Left lung (tissue), 10 donors: ENCODE results near the gene VTI1B. TPM values are rescaled to one million over a fixed set of nuclear protein-coding genes. Genes with fewer than 3 reads are reported as not detected.
"Not testable (repeated sequence)": the region's sequence is repeated elsewhere in the genome, so short reads cannot be mapped to it uniquely, and the experiment has no call there.

Experiments
- ATAC-seq: fragments of 200-7000 bp; cut with Tn5 transposase; one replicate; pipeline ENCODE4 v1.9.1; 2020; ENCODE audit warnings: moderate library complexity
- DNase-seq, 4 donors: peaks; one replicate each; pipeline ENCODE4 v3.0.0-alpha.2; 2013 to 2020
- H3K27ac ChIP-seq, 2 donors: fragments of 200-600 bp; sonication (generic) in 1 of 2; one replicate each; pipeline versions ENCODE4 v1.5.0 to v1.8.0; 2020 to 2021
- H3K27me3 ChIP-seq, 2 donors: fragments of 200-600 bp; sonication (generic) in 1 of 2; one replicate each; pipeline versions ENCODE4 v1.5.0 to v1.8.0; 2020 to 2021
- H3K36me3 ChIP-seq, 2 donors: fragments of 200-600 bp; sonication (generic) in 1 of 2; one replicate each; pipeline versions ENCODE4 v1.5.0 to v1.8.0; 2020 to 2021
- H3K4me1 ChIP-seq, 2 donors: fragments of 200-600 bp; one replicate each; pipeline ENCODE4 v1.8.0; 2021
- H3K4me3 ChIP-seq, 2 donors: fragments of 200-600 bp; sonication (generic) in 1 of 2; one replicate each; pipeline versions ENCODE4 v1.5.0 to v1.8.0; 2020 to 2021; ENCODE audit warnings: mild to moderate bottlenecking in 1 of 2
- H3K9me3 ChIP-seq, 2 donors: fragments of 200-600 bp; sonication (generic) in 1 of 2; one replicate each; pipeline versions ENCODE4 v1.5.0 to v1.8.0; 2020 to 2021
- CTCF ChIP-seq, 2 donors: fragments of 200-600 bp; sonication (generic) in 1 of 2; IDR thresholded peaks; one replicate each; pipeline versions ENCODE4 v1.5.0 to v1.8.0; 2021; ENCODE audit warnings: antibody characterized with exemption in 2 of 2
- intact Hi-C, 2 donors: fragments of 100-400 bp; cut with DNase I; formaldehyde crosslinking; loops; one replicate each; pipeline versions ENCODE4 v1.11.2 to v1.14.2; 2022
- polyA plus RNA-seq, 6 donors: library from polyadenylated mRNA; unstranded; fragments of 120-200 nt; gene quantifications; one replicate each; pipeline ENCODE4 v1.2.1, GENCODE V29; 2013; ENCODE audit not compliant: insufficient read length in 6 of 6
- total RNA-seq, 2 donors: library from RNA; stranded (reverse); fragmentation: NEBNext Ultra II Directional; extraction: Animal tissue kit (Norgen Biotek cat#: 25700); gene quantifications; one replicate each; pipeline ENCODE4 v1.2.1, GENCODE V29; 2021
- donor health status: DM: no; HTN: yes; CAD: no.
- donor health status: DM: no; HTN: no; CAD: no.

VTI1B gene
- total and polyA plus RNA-seq, 8 donors: 79.1 to 123 (median 86.8) TPM

- Histone ChIP-seq H3K27ac (no peak overlapping the region), H3K36me3 (no peaks in the 10 kb centered on the region), H3K27me3 (no peaks in the 10 kb centered on the region), H3K4me1 (no peaks in the 10 kb centered on the region), H3K4me3 (no peak overlapping the region), H3K9me3 (no peaks in the 10 kb centered on the region)
- intact Hi-C loops: no loop called here
- ATAC-seq (no peak), DNase-seq (no peak)
- no peak for TF ChIP-seq CTCF (IDR thresholded peaks at IDR 0.05)
Observed at GRCh38 chr14:67636361-67636919, 38.0 kb downstream of the VTI1B start.

- no peak overlapping the region for H3K4me3 ChIP-seq
- no peak for TF ChIP-seq CTCF (IDR thresholded peaks at IDR 0.05)
- intact Hi-C loops: no loop called here
- H3K27me3 ChIP-seq: no peaks in the 10 kb centered on the region
- H3K4me1 ChIP-seq: no peaks in the 10 kb centered on the region
- no peak for DNase-seq
- no peak overlapping the region for H3K27ac ChIP-seq
- H3K9me3 ChIP-seq: no peaks in the 10 kb centered on the region
- no peaks in the 10 kb centered on the region for H3K36me3 ChIP-seq
- no peak for ATAC-seq
Observed at GRCh38 chr14:67633451-67634147, 40.8 kb downstream of the VTI1B start.

GRCh38 chr14:67630938-67631337 is 43.5 kb downstream of the VTI1B start:
- intact Hi-C loops: no loop called here
- Histone ChIP-seq H3K27ac (no peak overlapping the region), H3K27me3 (no peaks in the 10 kb centered on the region), H3K9me3 (no peaks in the 10 kb centered on the region), H3K4me3 (no peak overlapping the region), H3K36me3 (no peaks in the 10 kb centered on the region), H3K4me1 (no peaks in the 10 kb centered on the region)
- ATAC-seq (no peak), DNase-seq (no peak)
- TF ChIP-seq CTCF (IDR thresholded peaks at IDR 0.05): no peak

- no peak overlapping the region for H3K27ac ChIP-seq
- no peak for TF ChIP-seq CTCF (IDR thresholded peaks at IDR 0.05)
- no peak for DNase-seq
- no peaks in the 10 kb centered on the region for H3K27me3 ChIP-seq
- H3K9me3 ChIP-seq: no peaks in the 10 kb centered on the region
- intact Hi-C loops: no loop called here
- no peaks in the 10 kb centered on the region for H3K4me1 ChIP-seq
- H3K36me3 ChIP-seq: no peaks in the 10 kb centered on the region
- H3K4me3 ChIP-seq: no peak overlapping the region
- ATAC-seq: no peak
Observed at GRCh38 chr14:67630186-67630585, 44.2 kb downstream of the VTI1B start.

- peaks cover 5 to 10% of the 10 kb centered on the region in 2 donors for H3K4me1 ChIP-seq
- no peak for TF ChIP-seq CTCF (IDR thresholded peaks at IDR 0.05)
- H3K4me3 ChIP-seq: no peak overlapping the region
- H3K27me3 ChIP-seq: no peaks in the 10 kb centered on the region
- H3K9me3 ChIP-seq: no peaks in the 10 kb centered on the region
- no peak overlapping the region for H3K27ac ChIP-seq
- no peaks in the 10 kb centered on the region for H3K36me3 ChIP-seq
- no peak for DNase-seq
- no peak for ATAC-seq
- intact Hi-C loops: no loop called here
Observed at GRCh38 chr14:67627519-67627918, 46.9 kb downstream of the VTI1B start.

- H3K9me3 ChIP-seq, intact Hi-C loops, H3K27me3 ChIP-seq, DNase-seq, H3K4me3 ChIP-seq, H3K36me3 ChIP-seq, ATAC-seq, H3K27ac ChIP-seq: not testable (repeated sequence)
- H3K4me1 ChIP-seq: peaks cover 5 to 15% of the 10 kb centered on the region in 2 donors
Observed at GRCh38 chr14:67626131-67626530, 48.3 kb downstream of the VTI1B start.
